ENCODE data around the gene PTPN23. TPM values are rescaled to one million over a fixed set of nuclear protein-coding genes. Genes with fewer than 3 reads are reported as not detected.
A peak's percentile ranks its signal among the peaks of the same experiment; 100 is the strongest.

PTPN23 gene
- total and polyA plus RNA-seq, 9 of the 15 experiments (the other 6 are each of a cell fraction or from before 2014, with no cell fraction given) = 0.41 to 58.7 (median 7.2) TPM

DNA sequence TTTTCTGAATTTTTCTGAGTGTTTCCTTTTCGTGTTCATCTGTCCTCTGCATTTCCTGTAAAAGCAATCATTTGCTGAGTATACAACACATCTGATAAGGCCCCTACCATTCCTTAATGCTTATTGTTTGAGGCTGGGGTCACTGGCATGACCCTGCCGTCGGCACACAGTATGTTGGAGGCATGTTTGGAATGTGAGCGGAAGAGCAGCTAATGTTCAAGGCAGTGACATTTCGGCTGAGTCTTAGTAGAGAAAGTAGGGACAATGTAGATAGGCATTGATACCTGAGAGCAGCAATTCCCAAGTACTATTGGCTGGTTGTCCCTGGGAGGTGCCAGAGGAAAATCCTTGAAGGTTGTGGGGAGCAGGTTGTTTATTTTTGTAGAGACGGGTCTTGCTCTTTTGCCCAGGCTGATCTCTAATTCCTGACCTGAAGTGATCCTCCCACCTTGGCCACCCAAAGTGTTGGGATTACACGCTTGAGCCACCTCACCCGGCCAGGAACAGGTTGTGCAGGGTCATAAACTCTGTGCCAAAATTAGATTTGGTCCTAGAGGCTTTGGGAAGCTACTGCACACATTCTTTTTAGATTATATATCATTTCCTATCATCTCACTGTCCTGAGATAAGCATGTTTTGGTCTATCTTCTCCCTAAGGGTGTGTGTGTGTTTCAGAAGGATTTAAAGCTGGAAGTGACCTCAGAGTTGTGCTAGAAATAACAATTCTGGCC lies 13.5 kb downstream of the PTPN23 start (continued):
- TF ChIP-seq, protein P1, sequence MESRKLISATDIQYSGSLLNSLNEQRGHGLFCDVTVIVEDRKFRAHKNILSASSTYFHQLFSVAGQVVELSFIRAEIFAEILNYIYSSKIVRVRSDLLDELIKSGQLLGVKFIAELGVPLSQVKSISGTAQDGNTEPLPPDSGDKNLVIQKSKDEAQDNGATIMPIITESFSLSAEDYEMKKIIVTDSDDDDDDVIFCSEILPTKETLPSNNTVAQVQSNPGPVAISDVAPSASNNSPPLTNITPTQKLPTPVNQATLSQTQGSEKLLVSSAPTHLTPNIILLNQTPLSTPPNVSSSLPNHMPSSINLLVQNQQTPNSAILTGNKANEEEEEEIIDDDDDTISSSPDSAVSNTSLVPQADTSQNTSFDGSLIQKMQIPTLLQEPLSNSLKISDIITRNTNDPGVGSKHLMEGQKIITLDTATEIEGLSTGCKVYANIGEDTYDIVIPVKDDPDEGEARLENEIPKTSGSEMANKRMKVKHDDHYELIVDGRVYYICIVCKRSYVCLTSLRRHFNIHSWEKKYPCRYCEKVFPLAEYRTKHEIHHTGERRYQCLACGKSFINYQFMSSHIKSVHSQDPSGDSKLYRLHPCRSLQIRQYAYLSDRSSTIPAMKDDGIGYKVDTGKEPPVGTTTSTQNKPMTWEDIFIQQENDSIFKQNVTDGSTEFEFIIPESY (CRISPR knock-in tag; IDR thresholded peaks at IDR 0.05) = no peak
- TF ChIP-seq MEF2A (IDR thresholded peaks at IDR 0.05; ENCODE audit: control insufficient read depth, low read depth, low read length) = peak; percentile 82
- peak; percentile 47; the same call in 1 of the 2 replicates for TF ChIP-seq CBFA2T3 (IDR thresholded peaks at IDR 0.05)

DNA sequence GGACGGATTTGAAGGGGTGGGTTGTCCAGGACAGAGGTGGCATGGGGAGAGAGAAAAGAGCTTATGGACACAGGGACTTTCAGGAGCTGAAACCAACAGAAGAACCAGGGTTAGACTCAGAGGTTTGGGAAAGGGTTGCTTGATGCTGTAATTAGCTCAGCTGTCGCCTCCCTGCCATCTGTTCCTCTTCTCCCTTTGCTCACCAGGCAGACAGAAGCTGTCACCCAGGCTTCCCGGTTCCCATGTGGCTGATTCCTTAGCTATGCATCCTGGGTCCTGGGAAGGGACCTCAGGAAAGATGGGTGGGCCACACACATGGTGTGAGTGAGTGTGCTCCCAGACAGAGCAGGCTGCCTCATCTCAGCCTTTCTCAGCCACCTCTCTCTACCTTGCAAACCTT lies 14.1 kb downstream of the PTPN23 start:
- Histone ChIP-seq H3K4me1 (replicated peaks in 1 of 2; ENCODE audit: control insufficient read depth in 2 of 2, insufficient read depth in 2 of 2, low read length in 2 of 2) (peaks cover 6 to 21% of the 10 kb centered on the region in 2 experiments; a peak in 4 of 5 replicates), H3K9me1 (ENCODE audit: control insufficient read depth, insufficient read depth, low read length) (peaks cover 13% of the 10 kb centered on the region), H4K20me1 (replicated peaks; ENCODE audit: control insufficient read depth, insufficient read depth, low read length) (peaks cover 28% of the 10 kb centered on the region; the same call in 1 of the 2 replicates), H2AFZ (ENCODE audit: low read depth, low read length) (no peak overlapping the region), H3K27me3 (ENCODE audit: control insufficient read depth in 2 of 2, insufficient read depth in 2 of 2, low read length in 2 of 2) (no peaks in the 10 kb centered on the region), H3K4me2 (ENCODE audit: insufficient read depth, low read length) (no peak overlapping the region), H3K4me3 (no peak overlapping the region), H3K79me2 (ENCODE audit: control insufficient read depth, insufficient read depth, low read length) (peaks cover 57% of the 10 kb centered on the region), H3K27ac (ENCODE audit: extremely low read depth, low read depth, low read length) (no peak overlapping the region; the same call in 2 of the 3 replicates), H3K9ac (ENCODE audit: insufficient read depth in 1 of 2, low read depth in 2 of 2, low read length in 2 of 2) (peak overlapping the region in 1 of 2 experiments; percentile 5; a peak in 1 of 4 replicates), H3K36me3 (ENCODE audit: control insufficient read depth, insufficient read depth, low read length) (peaks cover 45% of the 10 kb centered on the region), H3K9me3 (replicated peaks; ENCODE audit: control insufficient read depth, insufficient read depth, low read depth, low read length) (no peaks in the 10 kb centered on the region)
- BruUV-seq (replicated peaks) = no TSS peak
- FAIRE-seq = no peak
- peak; percentile 21 for ATAC-seq
- WGBS (ENCODE audit: insufficient coverage, low coverage, missing lambda C conversion rate) = 61% methylated on average over 3 of the region's 3 CpGs
- ChIA-PET CTCF (ENCODE audit: low intra/inter-chr PET ratio) (no interaction called here), POLR2A (interaction anchor here (0.6 to 1.1 kb wide), 5 partner anchors 13 to 709 kb away, joined by 3 to 7 read pairs (median 4); partner anchors contain the start of gene PTPN23)
- peak in 1 of 4 experiments; percentile 9 for DNase-seq (ENCODE audit: extremely low read depth in 1 of 4, low spot score in 3 of 4)
- TF ChIP-seq POLR3A (IDR thresholded peaks at IDR 0.05; ENCODE audit: borderline replicate concordance, extremely low read depth, insufficient read depth, insufficient read length) (no peak), ZNF124 (CRISPR knock-in tag; IDR thresholded peaks at IDR 0.05) (0 out of 2 replicates have a peak, but pooled peaks have one; percentile 30), MEF2D (tag; conservative IDR thresholded peaks at IDR 0.05; ENCODE audit: low read depth) (0 out of 2 replicates have a peak, but pooled peaks have one; percentile 7)
- intact Hi-C loops (cut with micrococcal nuclease) = no loop called here
- in situ Hi-C loops (cut with MboI) = no loop called here
